ENCODE measurements around the gene PTPRN2. TPM values are rescaled to one million over a fixed set of nuclear protein-coding genes. Genes with fewer than 3 reads are reported as not detected.

The PTPRN2 gene
- total and polyA plus RNA-seq, 2 of the 13 experiments (the other 11 are each of a cell fraction or from before 2014, with no cell fraction given) = 2.5 to 24.2 TPM

- H2AFZ ChIP-seq (ENCODE audit: low read length) = no peak overlapping the region
- H4K20me1 ChIP-seq (ENCODE audit: insufficient read depth, low read length) = no peaks in the 10 kb centered on the region
- no peak overlapping the region for H3K4me2 ChIP-seq (ENCODE audit: low read depth, low read length)
- POLR2A ChIA-PET = no interaction called here
- in situ Hi-C loops (cut with HindIII; ENCODE audit: extremely low pct_ligation_motif_present, low pct_unique_long_range_greater_than_20kb) = no loop called here
- CTCF ChIA-PET (ENCODE audit: low intra/inter-chr PET ratio, low total read pairs) = no interaction called here
- H3K36me3 ChIP-seq (replicated peaks in 1 of 2; ENCODE audit: control insufficient read depth in 1 of 2, insufficient read depth in 2 of 2, low read length in 2 of 2) = no peaks in the 10 kb centered on the region
- intact Hi-C loops (cut with micrococcal nuclease; ENCODE audit: unreplicated experiment) = no loop called here
- FAIRE-seq (no peak), DNase-seq (ENCODE audit: low spot score) (no peak), ATAC-seq (no peak)
- no peak overlapping the region for H3K27ac ChIP-seq (ENCODE audit: extremely low read length, insufficient read depth, low read length)
- WGBS (ENCODE audit: low lambda C conversion rate) = 60% methylated on average over 15 of the region's 15 CpGs
- H3K4me3 ChIP-seq (replicated peaks in 1 of 3; ENCODE audit: insufficient read depth in 1 of 3, low read depth in 2 of 3, low read length in 3 of 3) = no peak overlapping the region
- peaks cover 9% of the 10 kb centered on the region; the same call in 1 of the 2 replicates for H3K4me1 ChIP-seq (ENCODE audit: insufficient read depth, low read length)
- TF ChIP-seq E2F1 (CRISPR knock-in tag; IDR thresholded peaks at IDR 0.05) (no peak), SMAD3 (CRISPR knock-in tag; IDR thresholded peaks at IDR 0.05) (no peak), MEIS2 (CRISPR knock-in tag; IDR thresholded peaks at IDR 0.05) (no peak), HDAC2 (CRISPR knock-in tag; IDR thresholded peaks at IDR 0.05) (no peak), ZNF766 (CRISPR knock-in tag; IDR thresholded peaks at IDR 0.05; ENCODE audit: borderline replicate concordance) (no peak), ZNF558 (CRISPR knock-in tag; IDR thresholded peaks at IDR 0.05; ENCODE audit: borderline replicate concordance) (no peak), ZNF549 (CRISPR knock-in tag; IDR thresholded peaks at IDR 0.05) (no peak), ISL2 (CRISPR knock-in tag; IDR thresholded peaks at IDR 0.05) (no peak), HHEX (CRISPR knock-in tag; IDR thresholded peaks at IDR 0.05) (no peak), ZNF563 (CRISPR knock-in tag; IDR thresholded peaks at IDR 0.05) (no peak), PITX1 (CRISPR knock-in tag; IDR thresholded peaks at IDR 0.05) (no peak), MLX (CRISPR knock-in tag; IDR thresholded peaks at IDR 0.05) (no peak), REXO4 (CRISPR knock-in tag; IDR thresholded peaks at IDR 0.05; ENCODE audit: borderline replicate concordance) (no peak)
- TF ChIP-seq, protein P1, sequence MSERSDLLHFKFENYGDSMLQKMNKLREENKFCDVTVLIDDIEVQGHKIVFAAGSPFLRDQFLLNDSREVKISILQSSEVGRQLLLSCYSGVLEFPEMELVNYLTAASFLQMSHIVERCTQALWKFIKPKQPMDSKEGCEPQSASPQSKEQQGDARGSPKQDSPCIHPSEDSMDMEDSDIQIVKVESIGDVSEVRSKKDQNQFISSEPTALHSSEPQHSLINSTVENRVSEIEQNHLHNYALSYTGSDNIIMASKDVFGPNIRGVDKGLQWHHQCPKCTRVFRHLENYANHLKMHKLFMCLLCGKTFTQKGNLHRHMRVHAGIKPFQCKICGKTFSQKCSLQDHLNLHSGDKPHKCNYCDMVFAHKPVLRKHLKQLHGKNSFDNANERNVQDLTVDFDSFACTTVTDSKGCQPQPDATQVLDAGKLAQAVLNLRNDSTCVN (CRISPR knock-in tag; IDR thresholded peaks at IDR 0.05; ENCODE audit: borderline replicate concordance) = no peak
- no TSS peak for BruUV-seq (replicated peaks)
- H3K9me3 ChIP-seq (ENCODE audit: low read length) = no peaks in the 10 kb centered on the region
- H3K79me2 ChIP-seq (ENCODE audit: insufficient read depth, low read length) = no peaks in the 10 kb centered on the region
- no peak overlapping the region for H3K9ac ChIP-seq (ENCODE audit: insufficient read depth, low read depth, low read length)
- peaks cover 2 to 17% of the 10 kb centered on the region in 2 experiments; a peak in 3 of 5 replicates for H3K27me3 ChIP-seq (ENCODE audit: control insufficient read depth in 1 of 2, insufficient read depth in 2 of 2, low read length in 2 of 2)
These were observed 990.7 kb downstream of the PTPRN2 start for GRCh38 chr7:157596881-157597280.
